GM21528 (cell line): ENCODE measurements around the gene PRR36.

ENCODE experiments used
- ATAC-seq: cut with Tn5 transposase; IDR thresholded peaks from one replicate; pipeline ENCODE4 v1.9.1; 2021; ENCODE audit warnings: mild to moderate bottlenecking, moderate library complexity; ENCODE audit not compliant: unreplicated experiment, low FRiP score

PRR36 gene

DNA sequence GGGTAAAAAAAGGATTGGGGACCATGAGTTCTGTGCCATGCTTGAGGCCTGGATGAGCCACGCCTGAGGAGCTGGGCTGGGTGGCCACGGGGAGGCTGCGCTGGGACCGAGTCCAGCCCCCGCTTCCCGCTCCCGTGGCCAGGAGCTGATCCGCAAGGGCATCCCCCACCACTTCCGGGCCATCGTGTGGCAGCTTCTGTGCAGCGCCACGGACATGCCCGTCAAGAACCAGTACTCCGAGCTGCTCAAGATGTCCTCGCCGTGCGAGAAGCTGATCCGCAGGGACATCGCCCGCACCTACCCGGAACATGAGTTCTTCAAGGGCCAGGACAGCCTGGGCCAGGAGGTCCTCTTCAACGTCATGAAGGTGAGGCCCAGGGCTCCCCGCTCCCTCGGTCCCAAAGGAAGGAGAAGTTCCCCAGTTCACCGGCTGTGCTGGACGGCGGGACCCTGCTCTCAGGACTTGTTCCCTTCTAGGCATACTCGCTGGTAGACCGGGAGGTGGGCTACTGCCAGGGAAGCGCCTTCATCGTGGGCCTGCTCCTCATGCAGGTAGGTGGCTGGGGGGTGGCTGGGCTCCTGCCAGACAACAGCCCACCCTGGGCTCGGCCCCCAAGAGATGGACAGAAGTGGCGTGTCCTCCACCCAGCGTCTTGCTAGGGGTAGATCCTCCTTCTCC is 25.3 kb downstream of the PRR36 start:
- no peak for ATAC-seq

DNA sequence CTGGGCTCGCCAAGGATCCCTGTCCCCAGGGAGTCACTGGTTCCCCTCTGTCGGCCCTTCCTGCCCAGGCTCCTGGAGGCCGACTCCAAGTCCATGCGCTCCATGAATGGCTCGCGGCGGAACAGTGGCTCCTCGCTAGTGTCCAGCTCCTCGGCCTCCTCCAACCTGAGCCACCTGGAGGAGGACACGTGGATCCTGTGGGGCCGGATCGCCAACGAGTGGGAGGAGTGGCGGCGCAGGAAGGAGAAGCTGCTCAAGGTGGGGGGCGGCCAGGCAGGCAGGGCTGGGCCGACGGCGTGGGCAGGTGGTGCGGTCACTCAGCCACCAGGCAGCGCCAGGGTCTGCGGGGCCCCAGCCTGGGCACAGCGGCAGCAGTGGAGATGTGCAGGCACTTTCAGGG is 26.5 kb downstream of the PRR36 start:
- no peak for ATAC-seq

DNA sequence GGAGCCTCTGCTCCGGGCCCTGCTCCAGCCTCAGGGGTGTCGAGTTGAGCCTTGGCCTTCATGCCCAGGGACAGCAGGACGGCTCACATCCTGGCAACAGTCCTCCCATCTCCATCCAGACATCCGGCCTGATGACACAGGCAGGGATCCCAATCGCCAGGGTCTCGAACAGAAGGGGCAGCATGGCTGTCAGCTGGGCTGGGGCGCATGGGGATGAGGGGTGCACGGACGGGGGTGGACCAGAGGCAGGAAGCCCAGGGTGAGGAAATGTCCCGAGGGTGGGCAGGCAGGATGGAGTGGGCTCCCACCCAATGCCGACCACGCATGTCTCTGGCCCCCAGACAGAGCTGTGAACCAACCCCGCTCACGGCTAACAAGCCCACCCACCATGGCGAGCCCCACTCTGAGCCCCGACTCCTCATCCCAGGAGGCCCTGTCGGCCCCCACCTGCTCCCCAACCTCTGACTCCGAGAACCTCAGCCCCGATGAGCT is 28.0 kb downstream of the PRR36 start:
- ATAC-seq = no peak

DNA sequence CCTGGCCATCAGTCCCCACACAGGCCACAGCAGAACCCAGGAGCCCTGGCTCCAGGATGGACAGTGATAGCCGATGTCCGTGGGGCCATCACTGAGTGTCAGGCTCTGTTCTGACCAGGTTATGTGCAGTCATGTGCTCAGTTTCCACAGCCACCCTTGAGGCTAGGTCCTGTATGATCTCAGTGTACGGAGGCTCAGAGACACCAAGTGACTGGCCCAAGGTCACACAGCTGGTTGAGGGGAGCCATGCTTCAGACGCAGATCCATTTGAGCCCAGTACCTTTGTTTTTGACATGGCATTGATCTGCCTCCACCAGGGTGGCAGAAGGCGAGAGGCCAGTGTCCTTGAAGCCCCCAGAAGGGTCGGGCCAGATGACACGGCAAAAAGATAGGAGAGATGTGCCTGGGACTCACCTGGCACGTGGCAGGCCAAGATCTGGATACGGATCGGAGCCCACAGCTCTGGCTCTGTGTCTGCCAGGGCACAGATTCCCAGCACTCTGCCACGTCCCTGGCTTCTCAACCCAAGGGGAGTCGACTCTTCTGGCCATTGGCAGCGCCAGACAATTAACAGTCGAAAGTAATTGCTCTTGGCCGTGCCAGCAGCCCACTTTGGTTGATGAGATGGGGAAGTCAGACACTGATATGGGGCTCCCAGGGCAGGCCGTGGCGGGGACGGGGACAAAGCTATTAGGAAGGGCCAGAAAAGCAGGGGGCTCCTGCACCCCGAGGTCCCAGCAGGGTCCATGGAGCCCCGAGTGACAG is 28.6 kb downstream of the PRR36 start:
- ATAC-seq = no peak

DNA sequence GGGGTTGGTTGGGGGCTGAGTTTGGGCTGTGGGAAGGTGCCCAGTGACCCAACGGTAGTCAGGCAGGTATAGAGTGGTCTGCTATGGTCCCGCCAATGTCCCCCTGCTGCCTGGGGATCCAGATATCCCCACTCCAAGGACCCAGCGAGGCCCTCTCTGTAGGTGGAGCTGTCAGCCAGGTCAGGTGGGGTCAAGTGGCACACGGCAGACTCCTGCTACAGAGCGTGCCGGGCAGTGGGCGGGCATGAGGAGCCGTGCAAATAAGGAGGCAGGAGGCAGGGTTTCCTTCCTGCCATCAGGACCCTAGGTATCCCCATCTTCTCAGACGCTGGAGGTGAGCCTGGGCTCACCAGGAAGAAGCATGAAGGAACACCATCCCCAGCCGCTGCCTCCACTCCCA is 29.2 kb downstream of the PRR36 start:
- no peak for ATAC-seq

DNA sequence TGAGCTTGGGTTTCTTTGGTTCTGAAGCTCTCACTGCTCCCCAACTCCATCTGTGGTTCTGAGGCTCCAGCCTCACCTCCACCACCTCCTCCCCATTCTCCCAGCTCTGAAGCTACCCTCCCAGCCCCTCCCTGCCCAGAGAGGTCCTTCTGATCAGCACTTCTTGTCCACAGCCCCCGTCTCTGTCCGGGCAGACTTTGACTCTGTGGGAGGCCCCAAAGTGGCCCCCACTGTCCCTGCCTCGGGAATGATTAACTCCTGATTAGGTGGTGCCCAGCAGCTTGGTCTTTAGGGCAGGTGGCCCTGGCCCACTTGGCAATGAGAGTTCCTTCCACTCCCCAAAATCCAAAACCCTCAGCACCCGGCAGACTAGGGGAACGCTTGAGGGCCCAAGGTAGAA is 29.8 kb downstream of the PRR36 start:
- ATAC-seq = no peak

DNA sequence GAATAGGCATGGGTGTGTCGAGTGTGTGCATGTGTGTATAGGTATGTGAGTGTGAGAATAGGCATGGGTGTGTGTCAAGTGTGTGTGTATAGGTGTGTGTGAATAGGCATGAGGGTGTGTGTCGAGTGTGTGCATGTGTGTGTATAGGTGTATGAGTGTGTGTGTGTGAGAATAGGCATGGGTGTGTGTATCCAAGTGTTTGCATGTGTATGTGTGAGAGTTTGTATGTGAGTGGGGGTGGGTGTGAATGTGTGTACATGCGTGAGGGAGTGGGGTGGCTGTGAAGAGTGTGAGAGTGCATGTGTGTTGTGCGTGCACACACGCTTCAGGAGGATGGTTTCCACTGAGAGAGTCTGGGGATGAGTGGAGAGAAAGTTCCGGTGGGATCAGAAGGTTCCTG is 30.7 kb downstream of the PRR36 start:
- no peak for ATAC-seq

DNA sequence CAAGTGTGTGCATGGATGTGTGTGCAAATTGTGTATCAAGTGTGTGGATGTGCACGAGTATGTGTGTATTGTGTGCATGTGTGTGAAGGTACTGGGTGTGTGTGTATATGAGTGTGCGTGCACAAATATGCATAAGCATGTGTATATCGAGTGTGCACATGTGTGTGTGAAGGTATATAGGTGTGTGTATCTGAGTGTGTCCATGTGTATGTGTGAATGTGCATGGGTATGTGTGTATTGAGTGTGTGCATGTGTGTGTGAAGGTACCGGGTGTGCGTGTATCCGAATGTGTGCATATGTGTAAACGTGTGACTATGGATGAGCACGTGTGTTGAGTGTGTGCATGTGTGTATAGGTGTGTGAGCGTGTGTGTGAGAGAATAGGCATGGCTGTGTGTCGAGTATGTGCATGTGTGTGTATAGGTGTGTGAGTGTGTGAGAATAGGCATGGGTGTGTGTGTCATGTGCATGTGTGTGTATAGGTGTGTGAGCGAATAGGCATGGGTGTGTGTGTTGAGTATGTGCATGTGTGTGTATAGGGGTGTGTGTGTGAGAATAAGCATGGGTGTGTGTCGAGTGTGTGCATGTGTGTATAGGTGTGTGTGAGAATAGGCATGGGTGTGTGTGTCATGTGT is 31.4 kb downstream of the PRR36 start:
- no peak for ATAC-seq

DNA sequence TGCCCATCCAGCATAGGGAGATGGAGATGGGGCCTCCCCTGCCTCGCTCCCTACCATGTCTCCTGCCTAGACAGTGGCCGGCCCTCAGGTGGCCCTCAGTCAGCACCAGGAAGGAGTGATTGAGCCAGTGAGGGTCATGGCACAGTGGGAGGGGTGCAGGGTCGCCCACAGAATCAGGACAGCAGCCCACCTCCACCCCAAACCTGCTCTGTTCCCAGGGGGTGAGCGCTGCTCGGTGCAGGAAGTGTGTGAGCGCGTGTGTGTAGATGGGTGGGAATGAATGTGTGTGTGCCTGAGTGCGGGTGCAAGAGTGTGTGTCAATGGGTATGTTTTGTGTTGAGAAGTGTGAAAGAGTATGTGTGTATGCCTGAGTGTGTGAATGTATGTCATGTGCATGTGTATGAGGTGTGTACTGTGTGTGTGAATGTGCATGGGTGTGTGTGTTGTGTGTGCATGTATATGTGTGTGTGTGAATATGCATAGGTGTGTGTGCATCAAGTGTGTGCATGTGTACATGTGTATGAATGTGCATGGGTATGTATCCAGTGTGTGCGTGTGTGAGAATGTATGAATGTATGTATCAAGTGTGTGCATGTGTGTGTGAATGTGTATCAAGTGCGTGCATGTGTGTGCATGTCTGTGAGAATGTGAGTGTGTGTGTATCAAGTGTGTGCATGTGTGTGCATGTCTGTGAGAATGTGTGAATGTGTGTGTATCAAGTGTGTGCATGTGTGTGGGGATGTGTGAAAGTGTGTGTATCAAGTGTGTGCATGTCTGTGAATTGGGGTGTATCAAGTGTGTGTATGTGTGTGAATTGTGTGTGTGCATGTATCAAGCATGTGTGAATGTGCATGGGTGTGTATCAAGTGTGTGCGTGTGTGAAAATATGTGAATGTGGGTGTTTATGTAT is 32.2 kb downstream of the PRR36 start:
- no peak for ATAC-seq

DNA sequence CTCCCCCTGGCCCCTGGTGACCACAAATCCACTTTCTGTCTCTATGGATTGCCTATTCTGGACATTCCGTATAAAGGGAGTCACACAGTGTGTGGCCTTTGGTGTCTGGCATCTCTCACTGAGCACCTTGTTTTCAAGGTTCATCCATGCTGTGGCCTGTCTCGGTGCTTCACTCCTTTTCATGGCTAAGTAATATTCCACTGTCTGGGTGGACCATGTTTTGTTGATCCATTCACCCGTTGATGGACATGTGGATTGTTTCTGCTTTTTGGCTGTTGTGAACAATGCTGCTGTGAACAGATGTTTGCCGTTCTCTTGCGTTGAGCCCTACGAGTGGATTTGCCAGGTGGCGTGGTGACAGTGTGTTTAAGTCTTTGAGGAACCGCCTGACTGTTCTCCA is 33.6 kb downstream of the PRR36 start:
- no peak for ATAC-seq

DNA sequence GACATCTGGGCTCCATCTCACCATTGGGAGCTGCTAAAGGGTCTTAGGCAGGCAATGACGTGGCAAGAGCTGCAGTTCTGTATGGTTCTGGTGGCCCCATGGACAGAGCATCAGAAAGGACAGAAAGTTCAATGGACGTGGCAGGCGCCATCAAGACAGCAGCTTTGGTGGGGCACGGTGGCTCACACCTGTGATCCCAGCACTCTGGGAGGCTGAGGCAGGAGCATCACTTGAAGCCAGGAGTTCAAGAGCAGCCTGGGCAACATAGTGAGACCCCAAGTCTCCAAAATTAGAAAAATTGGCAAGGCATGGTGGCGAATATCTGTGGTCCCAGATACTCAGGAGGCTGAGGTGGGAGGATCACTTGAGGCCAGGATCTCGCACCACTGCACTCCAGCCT is 34.7 kb downstream of the PRR36 start:
- ATAC-seq = no peak

DNA sequence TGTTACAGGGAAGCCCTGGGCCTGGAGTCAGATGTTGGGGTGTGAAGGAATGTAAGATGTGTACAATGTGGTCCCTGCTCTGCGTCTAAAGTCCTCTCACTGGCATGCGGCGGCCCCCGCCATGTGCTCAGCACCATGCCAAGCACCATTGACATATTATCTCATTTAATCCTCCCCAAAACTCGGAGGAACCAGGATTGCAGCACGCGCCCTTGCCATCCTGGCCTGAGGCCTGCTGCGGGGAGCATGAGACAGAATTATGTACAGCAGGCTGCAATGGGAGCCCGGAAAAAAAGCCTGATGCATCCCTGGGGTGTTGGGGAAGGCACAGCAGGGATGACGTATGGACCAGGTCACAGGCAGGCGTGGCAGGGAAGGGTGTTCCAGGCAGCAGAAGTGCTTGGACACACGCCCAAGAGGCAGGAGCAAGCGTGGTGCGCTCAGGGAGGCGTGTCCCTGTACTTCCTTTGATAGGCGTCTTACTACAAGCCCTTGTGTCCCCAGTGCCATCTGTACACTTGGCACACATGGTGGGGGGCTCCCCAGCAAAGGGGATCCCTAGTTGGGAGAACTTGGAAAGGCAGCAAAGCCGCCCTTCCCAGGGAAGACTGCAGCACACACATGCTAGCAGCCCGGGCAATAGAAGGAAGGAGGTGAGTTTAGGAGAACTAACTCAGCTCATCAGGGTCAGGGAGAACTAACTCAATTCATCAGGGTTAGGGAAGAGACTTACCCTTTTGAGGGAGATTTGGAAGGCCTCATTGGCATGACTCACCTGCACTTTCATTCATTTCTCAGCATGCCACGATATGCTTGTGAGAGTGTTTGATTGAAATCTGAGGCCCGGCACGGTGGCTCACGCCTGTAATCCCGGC is 40.7 kb downstream of the PRR36 start:
- no peak for ATAC-seq

DNA sequence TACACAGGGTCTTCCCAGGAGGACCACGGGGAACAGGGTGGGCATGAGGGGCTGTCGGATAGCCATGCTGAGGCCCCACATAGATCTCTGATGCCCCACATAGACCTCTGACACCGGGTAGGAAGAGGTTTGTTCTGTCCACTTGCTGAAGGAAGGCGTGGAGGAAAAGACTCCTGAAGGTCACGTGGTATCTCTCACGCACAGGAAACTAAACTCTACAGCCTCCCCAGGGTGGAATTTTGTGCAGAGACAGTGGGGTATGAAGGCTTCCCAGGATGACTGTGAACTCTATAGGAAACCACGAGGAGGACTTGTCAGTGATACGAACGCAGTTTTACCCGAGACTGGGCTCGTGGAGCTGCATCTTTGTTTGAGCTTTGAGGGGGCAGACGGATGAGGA is 41.4 kb downstream of the PRR36 start:
- no peak for ATAC-seq

DNA sequence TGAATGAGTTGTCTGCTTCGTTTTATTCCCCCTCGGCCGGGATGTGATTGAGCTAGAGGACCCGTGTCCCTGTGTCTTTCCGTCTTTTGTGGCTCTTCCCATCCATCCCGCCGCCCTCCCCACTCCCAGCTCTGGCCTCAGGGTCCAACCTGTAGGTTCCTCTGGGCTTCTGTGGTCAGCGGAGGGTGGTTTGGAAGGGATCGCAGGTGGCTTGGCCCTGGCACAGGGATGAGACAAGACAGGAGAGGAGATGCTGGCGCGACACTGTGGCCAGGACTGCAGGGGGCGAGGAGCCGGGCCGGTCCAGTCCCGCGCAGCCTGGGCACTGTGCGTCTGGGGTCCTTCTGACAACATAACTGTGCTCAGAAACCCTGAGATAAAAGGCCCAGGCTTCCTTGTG is 42.2 kb downstream of the PRR36 start:
- no peak for ATAC-seq

DNA sequence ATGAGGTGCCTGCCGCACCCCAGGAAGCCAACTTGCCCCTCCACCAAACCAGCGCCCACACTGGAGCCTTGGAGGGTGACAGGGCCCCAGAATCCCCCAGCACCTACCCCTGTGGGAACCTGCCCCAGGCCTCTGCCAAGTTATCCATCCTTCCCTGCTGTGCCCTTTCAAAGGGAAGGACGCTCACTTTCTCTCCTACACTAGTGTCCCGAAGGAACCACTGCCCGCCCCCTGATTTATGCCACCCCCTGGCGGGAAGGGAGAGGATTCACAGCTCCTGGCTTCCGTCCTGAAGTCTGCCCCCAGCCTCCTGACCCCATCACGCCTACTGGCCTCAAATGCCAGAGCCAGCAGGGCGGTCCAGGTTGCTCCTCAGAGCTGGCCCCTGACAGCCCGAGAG is 42.7 kb downstream of the PRR36 start:
- no peak for ATAC-seq

DNA sequence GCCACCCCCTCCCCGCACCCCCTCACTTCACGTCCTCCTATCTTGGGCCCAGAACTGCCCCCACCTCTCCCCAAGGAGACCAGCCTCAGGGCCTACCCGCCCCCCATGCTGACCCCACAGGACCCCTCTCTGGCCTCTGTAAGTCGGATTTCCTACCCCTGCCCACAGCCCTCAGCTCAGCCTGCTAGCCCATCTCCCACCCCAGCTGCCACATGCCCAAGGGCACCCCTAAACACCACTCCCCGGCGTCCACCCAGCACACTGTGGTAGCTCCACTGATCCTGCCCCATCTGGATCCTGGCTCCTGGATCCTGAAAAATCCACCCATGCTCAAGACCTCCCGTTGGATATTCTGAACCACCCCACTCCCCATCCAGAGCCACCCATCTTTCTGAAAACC is 43.4 kb downstream of the PRR36 start:
- ATAC-seq = no peak

DNA sequence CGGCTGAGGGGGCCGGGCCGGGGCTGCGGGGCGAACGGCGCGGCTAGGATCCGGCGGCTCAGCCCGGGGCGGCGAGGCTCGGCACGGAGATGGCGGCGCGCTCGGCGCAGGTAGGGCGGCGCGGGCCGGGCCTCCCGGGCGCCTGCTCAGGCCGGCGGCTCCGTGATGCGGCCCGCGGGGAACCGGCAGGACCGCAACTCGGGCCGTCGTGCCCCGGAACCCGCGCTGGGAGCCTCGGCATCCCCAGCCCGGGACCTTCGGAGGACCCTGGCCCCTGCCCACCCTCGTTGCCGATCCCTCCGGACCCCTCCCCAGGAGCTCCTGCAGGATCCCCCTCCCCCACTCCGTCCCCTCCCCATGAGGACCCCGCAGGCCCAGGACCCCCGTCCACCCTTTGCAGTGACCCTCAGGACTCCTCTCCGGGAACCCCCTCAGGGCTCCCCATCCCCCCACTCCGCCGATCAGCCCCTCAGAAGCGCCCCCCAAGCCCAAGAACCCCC is 43.9 kb downstream of the PRR36 start:
- no peak for ATAC-seq

DNA sequence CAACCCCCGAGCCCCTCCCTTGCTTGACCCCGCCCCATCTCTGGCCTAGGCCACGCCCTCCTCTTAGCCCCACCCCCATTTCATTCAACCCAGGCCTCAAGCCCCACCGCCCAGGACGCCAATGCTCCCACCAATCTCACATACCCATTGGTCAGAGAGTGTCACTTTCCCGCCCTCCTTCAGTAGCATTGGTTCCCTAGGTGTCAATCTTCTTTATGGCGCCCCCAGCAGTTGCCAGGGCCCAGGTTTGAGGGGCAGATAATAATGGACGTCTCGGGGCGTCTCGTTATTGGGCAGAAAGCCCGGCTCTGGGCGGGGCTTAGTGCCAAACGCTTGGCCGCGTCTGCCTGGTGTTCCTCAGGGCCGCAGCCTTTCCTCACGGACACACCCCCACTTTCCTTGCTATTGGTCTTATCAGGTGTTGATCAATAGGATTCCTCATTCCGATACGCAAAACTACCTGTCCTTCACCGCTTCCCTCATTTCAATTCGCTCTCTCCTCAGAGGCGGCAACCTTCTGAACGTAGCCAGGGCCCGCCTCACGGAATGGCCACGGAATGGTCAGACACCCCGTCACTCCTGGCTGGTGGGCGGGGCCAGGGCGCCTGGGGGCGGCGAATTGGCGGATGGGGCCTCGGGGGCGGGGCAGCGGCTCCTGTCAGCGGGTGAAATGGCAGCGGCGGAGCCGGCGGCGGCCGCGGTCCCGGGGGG is 44.5 kb downstream of the PRR36 start, which contains the start of gene EVI5L:
Gene EVI5L, plus strand, starts transcription at position 658 of the 711 bp plus-strand sequence. CDS start 16,325 bp downstream, outside the sequence.
- peak; percentile 90 for ATAC-seq

DNA sequence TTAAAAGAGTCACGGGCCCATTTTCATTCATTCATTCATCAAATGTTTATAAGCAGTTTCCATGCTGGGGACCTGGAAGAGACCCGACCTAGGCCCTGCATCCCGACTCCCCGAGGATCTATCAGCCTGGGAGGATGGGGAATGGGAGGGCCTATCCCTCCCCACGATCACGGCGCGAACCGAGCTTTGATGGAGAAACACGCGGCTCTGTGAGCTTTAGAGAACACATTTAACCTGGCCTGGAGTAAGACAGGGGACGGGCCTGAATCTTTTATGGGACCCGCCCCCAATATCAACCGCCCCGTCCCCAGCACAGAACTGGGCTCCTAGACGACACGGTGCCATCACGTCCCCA is 45.0 kb downstream of the PRR36 start:
- no peak for ATAC-seq
